A549 treated with GW870086 at 1 μM for 4 hours (cell line): ENCODE results near the gene LIMS4. TPM values are rescaled to one million over a fixed set of nuclear protein-coding genes. Genes with fewer than 3 reads are reported as not detected.

Source experiments
- total RNA-seq: library from RNA; stranded (reverse); fragments of 200-300 nt; extraction: Qiagen RNA extraction; gene quantifications from 5 replicates; pipeline ENCODE4 v1.2.3, GENCODE V29; 2022; ENCODE audit warnings: low read depth

The LIMS4 gene, protein sequence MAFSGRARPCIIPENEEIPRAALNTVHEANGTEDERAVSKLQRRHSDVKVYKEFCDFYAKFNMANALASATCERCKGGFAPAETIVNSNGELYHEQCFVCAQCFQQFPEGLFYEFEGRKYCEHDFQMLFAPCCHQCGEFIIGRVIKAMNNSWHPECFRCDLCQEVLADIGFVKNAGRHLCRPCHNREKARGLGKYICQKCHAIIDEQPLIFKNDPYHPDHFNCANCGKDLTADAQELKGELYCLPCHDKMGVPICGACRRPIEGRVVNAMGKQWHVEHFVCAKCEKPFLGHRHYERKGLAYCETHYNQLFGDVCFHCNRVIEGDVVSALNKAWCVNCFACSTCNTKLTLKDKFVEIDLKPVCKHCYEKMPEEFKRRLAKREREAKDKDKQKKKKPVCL
- total RNA-seq: 0.46 to 1.3 TPM (median 0.74 TPM) in 5 replicates

GRCh38 chr2:110472171-110473058 lies at the start of gene LIMS4:
LIMS4 (minus strand) TSS chr2:110472816; CDS start chr2:110472778, 38 bp downstream.

Other genes starting within 250 kb of the LIMS4 start
- gene RGPD6, start 104.4 kb upstream of the LIMS4 start, total RNA-seq: 5.1 to 12.4 TPM (median 9.1 TPM) in 5 replicates
- 36.1 to 46.7 TPM (median 41.3 TPM) in 5 replicates for gene BUB1, start 205.2 kb upstream of the LIMS4 start, total RNA-seq